HG03469 (cell line): ENCODE measurements around the gene CTNNBL1.
"Not testable (repeated sequence)": the region's sequence is repeated elsewhere in the genome, so short reads cannot be mapped to it uniquely, and the experiment has no call there.

ENCODE experiments used
- ATAC-seq: cut with Tn5 transposase; IDR thresholded peaks from one replicate; pipeline ENCODE4 v1.9.1; 2021; ENCODE audit warnings: mild to moderate bottlenecking, moderate library complexity, moderate number of reproducible peaks; ENCODE audit not compliant: unreplicated experiment

The CTNNBL1 gene

GRCh38 chr20:37693635-37694626 lies at the start of gene CTNNBL1:
Gene CTNNBL1 (plus strand): TSS chr20:37694030. CDS start chr20:37694123, 93 bp downstream.
- peak; percentile 45 for ATAC-seq

- ATAC-seq: no peak
Observed at GRCh38 chr20:37644605-37645004, 49.2 kb upstream of the CTNNBL1 start.

- no peak for ATAC-seq
Observed at GRCh38 chr20:37647946-37648345, 45.9 kb upstream of the CTNNBL1 start.

- ATAC-seq: no peak
Observed at GRCh38 chr20:37649017-37649416, 44.8 kb upstream of the CTNNBL1 start.

- no peak for ATAC-seq
Observed at GRCh38 chr20:37649676-37650370, 44.0 kb upstream of the CTNNBL1 start.

- ATAC-seq: no peak
Observed at GRCh38 chr20:37650661-37651060, 43.2 kb upstream of the CTNNBL1 start.

GRCh38 chr20:37651932-37652331 lies 41.9 kb upstream of the CTNNBL1 start:
- ATAC-seq: no peak

- ATAC-seq: no peak
Observed at GRCh38 chr20:37656945-37657344, 36.9 kb upstream of the CTNNBL1 start.

- ATAC-seq: no peak
Observed at GRCh38 chr20:37657924-37658804, 35.7 kb upstream of the CTNNBL1 start.

- ATAC-seq: no peak
Observed at GRCh38 chr20:37661519-37661918, 32.3 kb upstream of the CTNNBL1 start.

- ATAC-seq: no peak
Observed at GRCh38 chr20:37662308-37662707, 31.5 kb upstream of the CTNNBL1 start.

GRCh38 chr20:37664595-37664994 lies 29.2 kb upstream of the CTNNBL1 start:
- ATAC-seq: not testable (repeated sequence)

- ATAC-seq: no peak
Observed at GRCh38 chr20:37668166-37668565, 25.7 kb upstream of the CTNNBL1 start.

GRCh38 chr20:37669062-37669772 lies 24.6 kb upstream of the CTNNBL1 start:
- ATAC-seq: no peak

GRCh38 chr20:37669773-37670236 lies 24.0 kb upstream of the CTNNBL1 start:
- no peak for ATAC-seq

GRCh38 chr20:37670351-37670791 lies 23.5 kb upstream of the CTNNBL1 start:
- ATAC-seq: no peak

GRCh38 chr20:37672143-37672542 lies 21.7 kb upstream of the CTNNBL1 start:
- no peak for ATAC-seq

- no peak for ATAC-seq
Observed at GRCh38 chr20:37673444-37673843, 20.4 kb upstream of the CTNNBL1 start.

- ATAC-seq: no peak
Observed at GRCh38 chr20:37676440-37676839, 17.4 kb upstream of the CTNNBL1 start.
